Neural progenitor cell (in vitro differentiated cells): ENCODE data around the gene P2RX4. TPM values are rescaled to one million over a fixed set of nuclear protein-coding genes. Genes with fewer than 3 reads are reported as not detected.

Experiments used
- DNase-seq: peaks from one replicate; pipeline ENCODE4 v3.0.0-alpha.2; 2016; ENCODE audit warnings: low spot score
- H2AFZ ChIP-seq: fragments of 200-600 bp; sonication (generic); replicated peaks from 2 replicates; pipeline ENCODE4 v1.6.1; 2016; ENCODE audit warnings: antibody characterized with exemption
- H3F3A ChIP-seq: fragments of 200-600 bp; sonication (generic); 2 replicates; pipeline ENCODE4 v1.6.1; 2016; ENCODE audit warnings: antibody characterized with exemption, low read depth
- H3K27ac ChIP-seq: fragments of 200-600 bp; sonication (generic); 2 replicates; pipeline ENCODE4 v1.5.1; 2016; ENCODE audit warnings: mild to moderate bottlenecking
- H3K27me3 ChIP-seq: fragments of 200-600 bp; sonication (generic); 2 replicates; pipeline ENCODE4 v1.6.1; 2016; ENCODE audit warnings: mild to moderate bottlenecking, moderate library complexity
- H3K36me3 ChIP-seq: fragments of 200-600 bp; sonication (generic); 2 replicates; pipeline ENCODE4 v1.5.1; 2016
- H3K4me1 ChIP-seq: fragments of 200-600 bp; sonication (generic); 2 replicates; pipeline ENCODE4 v1.6.1; 2016; ENCODE audit warnings: mixed run types
- H3K4me2 ChIP-seq: fragments of 200-600 bp; sonication (generic); 2 replicates; pipeline ENCODE4 v1.6.1; 2016
- H3K4me3 ChIP-seq: fragments of 200-600 bp; sonication (generic); 2 replicates; pipeline ENCODE4 v1.5.1; 2016
- H3K79me2 ChIP-seq: fragments of 200-600 bp; sonication (generic); 2 replicates; pipeline ENCODE4 v1.6.1; 2016; ENCODE audit warnings: low read depth
- H3K9ac ChIP-seq: fragments of 200-600 bp; sonication (generic); 2 replicates; pipeline ENCODE4 v1.6.1; 2016
- H3K9me3 ChIP-seq: fragments of 200-600 bp; sonication (generic); 2 replicates; pipeline ENCODE4 v1.5.1; 2016; ENCODE audit warnings: low read depth
- H4K20me1 ChIP-seq: fragments of 200-600 bp; sonication (generic); 2 replicates; pipeline ENCODE4 v1.6.1; 2016; ENCODE audit warnings: low read depth
- H3K27ac Mint-ChIP-seq: 3 replicates; pipeline ENCODE4 v1.8.0; 2021; ENCODE audit warnings: mixed read lengths
- H3K27me3 Mint-ChIP-seq: 2 replicates; pipeline ENCODE4 v1.8.0; 2022; ENCODE audit warnings: low read depth, mild to moderate bottlenecking, inconsistent platforms, moderate library complexity, mixed read lengths; ENCODE audit not compliant: insufficient read depth
- H3K36me3 Mint-ChIP-seq: 3 replicates; pipeline ENCODE4 v1.8.0; 2021; ENCODE audit warnings: mixed read lengths
- H3K4me1 Mint-ChIP-seq: 3 replicates; pipeline ENCODE4 v1.8.0; 2021; ENCODE audit warnings: mixed read lengths
- H3K4me3 Mint-ChIP-seq: 3 replicates; pipeline ENCODE4 v1.8.0; 2021; ENCODE audit warnings: mild to moderate bottlenecking, moderate library complexity, mixed read lengths
- H3K9me3 Mint-ChIP-seq: 3 replicates; pipeline ENCODE4 v1.8.0; 2020; ENCODE audit warnings: mixed read lengths
- CTCF ChIP-seq: fragments of 200-600 bp; sonication (generic); IDR thresholded peaks from 2 replicates; pipeline ENCODE4 v1.5.1; 2017; ENCODE audit warnings: antibody characterized with exemption, mild to moderate bottlenecking
- EZH2 ChIP-seq: fragments of 200-600 bp; sonication (generic); IDR thresholded peaks from 2 replicates; pipeline ENCODE4 v1.6.1; 2017; ENCODE audit warnings: antibody characterized with exemption, mild to moderate bottlenecking, moderate library complexity
- EZH2phosphoT487 ChIP-seq: fragments of 200-600 bp; sonication (generic); IDR thresholded peaks from 2 replicates; pipeline ENCODE4 v1.6.1; 2017; ENCODE audit warnings: antibody characterized with exemption
- total RNA-seq: library from RNA; depleted of rRNA; stranded (reverse); fragments of >200 nt; gene quantifications from 2 replicates; pipeline ENCODE4 v1.2.3, GENCODE V29; 2015; ENCODE audit warnings: low replicate concordance

The P2RX4 gene
- total RNA-seq, 1 donor from 2014 or later: 10.3 TPM

GRCh38 chr12:121273364-121273896, 63.5 kb downstream of the P2RX4 start:
- Histone ChIP-seq H3K4me2 (no peak overlapping the region), H3F3A (no peaks in the 10 kb centered on the region), H3K27ac (no peak overlapping the region), H4K20me1 (no peaks in the 10 kb centered on the region), H3K79me2 (peaks cover 5% of the 10 kb centered on the region), H3K9me3 (no peaks in the 10 kb centered on the region), H2AFZ (no peak overlapping the region), H3K36me3 (no peaks in the 10 kb centered on the region), H3K9ac (no peak overlapping the region), H3K4me1 (no peaks in the 10 kb centered on the region), H3K4me3 (no peak overlapping the region), H3K27me3 (no peaks in the 10 kb centered on the region)
- H3K27ac Mint-ChIP-seq: no peak overlapping the region
- H3K4me3 Mint-ChIP-seq: peak overlapping the region; percentile 28
- H3K9me3 Mint-ChIP-seq: no peaks in the 10 kb centered on the region
- H3K27me3 Mint-ChIP-seq: no peaks in the 10 kb centered on the region
- H3K36me3 Mint-ChIP-seq: peaks cover 14% of the 10 kb centered on the region
- no peak for TF ChIP-seq EZH2phosphoT487
- TF ChIP-seq CTCF: no peak
- no peak for TF ChIP-seq EZH2
- DNase-seq: no peak
- H3K4me1 Mint-ChIP-seq: no peaks in the 10 kb centered on the region

- Mint-ChIP-seq H3K36me3 (peaks cover 18% of the 10 kb centered on the region), H3K27ac (no peak overlapping the region), H3K9me3 (no peaks in the 10 kb centered on the region), H3K27me3 (no peaks in the 10 kb centered on the region), H3K4me1 (no peaks in the 10 kb centered on the region), H3K4me3 (no peak overlapping the region)
- Histone ChIP-seq H3K79me2 (peaks cover 5% of the 10 kb centered on the region), H3K4me2 (no peak overlapping the region), H3F3A (no peaks in the 10 kb centered on the region), H4K20me1 (peaks cover 2% of the 10 kb centered on the region), H2AFZ (no peak overlapping the region), H3K9ac (no peak overlapping the region), H3K4me1 (no peaks in the 10 kb centered on the region), H3K4me3 (no peak overlapping the region), H3K36me3 (no peaks in the 10 kb centered on the region), H3K9me3 (no peaks in the 10 kb centered on the region), H3K27ac (no peak overlapping the region), H3K27me3 (no peaks in the 10 kb centered on the region)
- DNase-seq: no peak
- TF ChIP-seq EZH2 (no peak), EZH2phosphoT487 (no peak), CTCF (no peak)
These were observed 64.3 kb downstream of the P2RX4 start for GRCh38 chr12:121274036-121274763.

- peaks cover 13% of the 10 kb centered on the region for H3K36me3 Mint-ChIP-seq
- Histone ChIP-seq H3K36me3 (no peaks in the 10 kb centered on the region), H3K27me3 (no peaks in the 10 kb centered on the region), H3K4me1 (no peaks in the 10 kb centered on the region), H3K9me3 (no peaks in the 10 kb centered on the region), H4K20me1 (peaks cover 10% of the 10 kb centered on the region), H2AFZ (no peak overlapping the region), H3K9ac (no peak overlapping the region), H3K4me3 (no peak overlapping the region), H3K27ac (no peak overlapping the region), H3F3A (no peaks in the 10 kb centered on the region), H3K79me2 (peaks cover 19% of the 10 kb centered on the region), H3K4me2 (no peak overlapping the region)
- peaks cover 2% of the 10 kb centered on the region for H3K4me1 Mint-ChIP-seq
- H3K4me3 Mint-ChIP-seq: no peak overlapping the region
- TF ChIP-seq EZH2phosphoT487 (no peak), CTCF (no peak), EZH2 (no peak)
- no peak overlapping the region for H3K27ac Mint-ChIP-seq
- no peaks in the 10 kb centered on the region for H3K27me3 Mint-ChIP-seq
- no peak for DNase-seq
- no peaks in the 10 kb centered on the region for H3K9me3 Mint-ChIP-seq
These were observed 67.4 kb downstream of the P2RX4 start for GRCh38 chr12:121277374-121277759.
